DOHH2 (cell line): Measurements from ENCODE around the gene CDK14.

Source experiments
- H3F3A ChIP-seq: fragments of 200-600 bp; sonication (generic), shearing (Covaris generic); 2 replicates; pipeline ENCODE4 v1.6.0; 2016; ENCODE audit warnings: antibody characterized with exemption, mild to moderate bottlenecking; ENCODE audit not compliant: control insufficient read depth, insufficient read depth
- H3K27ac ChIP-seq: fragments of 200-600 bp; sonication (generic); 2 replicates; pipeline ENCODE4 v1.5.1; 2014; ENCODE audit warnings: low read depth, mild to moderate bottlenecking, low read length, moderate library complexity
- H3K27me3 ChIP-seq: fragments of 200-600 bp; sonication (generic); 2 replicates; pipeline ENCODE4 v1.6.1; 2014; ENCODE audit warnings: mild to moderate bottlenecking, low read length, mixed read lengths; ENCODE audit not compliant: control insufficient read depth
- H3K36me3 ChIP-seq: fragments of 200-600 bp; sonication (generic); 2 replicates; pipeline ENCODE4 v1.6.1; 2014; ENCODE audit warnings: mild to moderate bottlenecking, low read length, moderate library complexity, mixed read lengths; ENCODE audit not compliant: control insufficient read depth
- H3K4me1 ChIP-seq: fragments of 200-600 bp; sonication (generic); 2 replicates; pipeline ENCODE4 v1.6.1; 2014; ENCODE audit warnings: mild to moderate bottlenecking, low read length, mixed read lengths; ENCODE audit not compliant: control insufficient read depth
- H3K4me2 ChIP-seq: fragments of 200-600 bp; sonication (generic); 2 replicates; pipeline ENCODE4 v1.6.0; 2014; ENCODE audit warnings: mild to moderate bottlenecking, low read length, moderate library complexity
- H3K4me3 ChIP-seq: fragments of 200-600 bp; sonication (generic); 2 replicates; pipeline ENCODE4 v1.5.1; 2014; ENCODE audit warnings: mild to moderate bottlenecking, low read length, mixed read lengths
- H3K79me2 ChIP-seq: fragments of 200-600 bp; sonication (generic); 2 replicates; pipeline ENCODE4 v1.6.1; 2014; ENCODE audit warnings: mild to moderate bottlenecking, low read length, mixed read lengths; ENCODE audit not compliant: control insufficient read depth
- H3K9me2 ChIP-seq: fragments of 200-600 bp; sonication (generic); replicated peaks from 2 replicates; pipeline ENCODE4 v1.6.1; 2014; ENCODE audit warnings: mild to moderate bottlenecking, low read length, mixed read lengths; ENCODE audit not compliant: control insufficient read depth
- H3K9me3 ChIP-seq: fragments of 200-600 bp; sonication (generic); 2 replicates; pipeline ENCODE4 v1.6.1; 2014; ENCODE audit warnings: antibody characterized with exemption, low read length, mixed read lengths; ENCODE audit not compliant: control insufficient read depth, insufficient read depth
- H4K20me1 ChIP-seq: fragments of 200-600 bp; sonication (generic); 2 replicates; pipeline ENCODE4 v1.6.0; 2014; ENCODE audit warnings: low read depth, mild to moderate bottlenecking, antibody characterized with exemption, low read length, moderate library complexity; ENCODE audit not compliant: control insufficient read depth, insufficient read depth
- CTCF ChIP-seq: fragments of 200-600 bp; sonication (generic); IDR thresholded peaks from one replicate; pipeline ENCODE4 v1.5.1; 2014; ENCODE audit warnings: antibody characterized with exemption, mild to moderate bottlenecking, low read depth, low read length; ENCODE audit not compliant: poor library complexity, severe bottlenecking
- EZH2phosphoT487 ChIP-seq: fragments of 200-600 bp; sonication (generic); IDR thresholded peaks from 2 replicates; pipeline ENCODE4 v1.6.1; 2017; ENCODE audit warnings: borderline replicate concordance, mild to moderate bottlenecking, antibody characterized with exemption, low read length, moderate library complexity, mixed read lengths

CDK14 gene

GRCh38 chr7:91051966-91052365 is 455.8 kb downstream of the CDK14 start:
- peaks cover 26% of the 10 kb centered on the region for H3K36me3 ChIP-seq
- no peaks in the 10 kb centered on the region for H3F3A ChIP-seq
- H3K9me3 ChIP-seq: peaks cover 5% of the 10 kb centered on the region; the same call in 1 of the 2 replicates
- H3K79me2 ChIP-seq: no peaks in the 10 kb centered on the region
- H3K4me1 ChIP-seq: no peaks in the 10 kb centered on the region
- TF ChIP-seq CTCF: no peak
- no peak for TF ChIP-seq EZH2phosphoT487
- no peak overlapping the region for H3K4me2 ChIP-seq
- no peak overlapping the region for H3K4me3 ChIP-seq
- no peaks in the 10 kb centered on the region for H3K27me3 ChIP-seq
- H3K27ac ChIP-seq: no peak overlapping the region
- no peaks in the 10 kb centered on the region for H3K9me2 ChIP-seq
- no peaks in the 10 kb centered on the region for H4K20me1 ChIP-seq

DNA sequence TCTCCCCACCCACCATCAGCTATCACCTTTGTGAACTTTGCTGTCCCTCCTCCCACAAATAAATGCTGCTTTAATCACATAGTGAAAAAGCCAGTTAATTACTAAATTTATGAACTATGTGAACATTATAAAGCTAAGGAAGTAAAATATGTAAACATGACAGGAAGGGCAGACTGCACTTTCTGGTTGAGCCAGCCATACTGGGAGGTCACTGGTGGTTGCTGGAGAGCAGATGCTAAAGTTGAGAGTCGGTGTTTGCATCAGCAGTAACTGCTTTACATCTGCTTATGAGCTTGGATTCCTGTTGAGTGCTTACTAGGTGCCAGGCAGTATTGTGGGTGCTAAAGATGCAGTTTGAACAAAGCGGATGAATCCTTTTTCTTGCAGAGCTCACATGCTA is 458.3 kb downstream of the CDK14 start:
- Histone ChIP-seq H4K20me1 (no peaks in the 10 kb centered on the region), H3K79me2 (no peaks in the 10 kb centered on the region), H3K4me3 (no peak overlapping the region), H3K36me3 (peaks cover 15% of the 10 kb centered on the region), H3K9me2 (no peaks in the 10 kb centered on the region), H3K4me2 (no peak overlapping the region), H3K27ac (no peak overlapping the region), H3K27me3 (no peaks in the 10 kb centered on the region), H3K4me1 (no peaks in the 10 kb centered on the region), H3F3A (no peaks in the 10 kb centered on the region), H3K9me3 (peaks cover 5% of the 10 kb centered on the region; the same call in 1 of the 2 replicates)
- TF ChIP-seq CTCF: no peak
- TF ChIP-seq EZH2phosphoT487: no peak

DNA sequence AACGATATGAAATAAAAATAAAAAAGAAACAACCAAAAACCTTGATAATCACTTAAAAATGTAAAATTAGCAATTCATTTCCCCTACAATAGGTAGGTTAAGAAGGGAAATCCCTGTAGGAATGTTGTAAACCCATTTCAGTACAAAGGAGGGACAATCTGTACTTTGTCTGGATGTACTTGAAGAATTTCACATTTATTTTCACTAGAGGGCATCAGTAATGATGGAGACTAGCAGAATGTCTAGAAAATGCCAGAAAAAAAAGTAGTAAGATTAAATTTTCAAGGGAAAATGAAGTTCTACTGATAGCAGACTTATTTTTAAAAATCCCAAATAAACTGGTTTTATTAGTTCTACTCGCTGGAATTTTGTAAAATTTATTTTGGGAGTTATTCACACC is 459.1 kb downstream of the CDK14 start:
- H3K27ac ChIP-seq: no peak overlapping the region
- no peaks in the 10 kb centered on the region for H3K79me2 ChIP-seq
- no peak overlapping the region for H3K4me2 ChIP-seq
- no peaks in the 10 kb centered on the region for H3F3A ChIP-seq
- H3K9me2 ChIP-seq: no peaks in the 10 kb centered on the region
- H3K4me3 ChIP-seq: no peak overlapping the region
- H3K36me3 ChIP-seq: peaks cover 13% of the 10 kb centered on the region
- H3K4me1 ChIP-seq: no peaks in the 10 kb centered on the region
- no peak for TF ChIP-seq CTCF
- no peak for TF ChIP-seq EZH2phosphoT487
- H3K27me3 ChIP-seq: no peaks in the 10 kb centered on the region
- H4K20me1 ChIP-seq: no peaks in the 10 kb centered on the region
- H3K9me3 ChIP-seq: peaks cover 5% of the 10 kb centered on the region; the same call in 1 of the 2 replicates
